NCI-H82 (cell line): ENCODE results near the gene MINK1.
"Not testable (repeated sequence)": the region's sequence is repeated elsewhere in the genome, so short reads cannot be mapped to it uniquely, and the experiment has no call there.

Source experiments
- DNase-seq: peaks from one replicate; lab custom pipeline; 2025; lab: John Stamatoyannopoulos, UW

Gene MINK1

DNA sequence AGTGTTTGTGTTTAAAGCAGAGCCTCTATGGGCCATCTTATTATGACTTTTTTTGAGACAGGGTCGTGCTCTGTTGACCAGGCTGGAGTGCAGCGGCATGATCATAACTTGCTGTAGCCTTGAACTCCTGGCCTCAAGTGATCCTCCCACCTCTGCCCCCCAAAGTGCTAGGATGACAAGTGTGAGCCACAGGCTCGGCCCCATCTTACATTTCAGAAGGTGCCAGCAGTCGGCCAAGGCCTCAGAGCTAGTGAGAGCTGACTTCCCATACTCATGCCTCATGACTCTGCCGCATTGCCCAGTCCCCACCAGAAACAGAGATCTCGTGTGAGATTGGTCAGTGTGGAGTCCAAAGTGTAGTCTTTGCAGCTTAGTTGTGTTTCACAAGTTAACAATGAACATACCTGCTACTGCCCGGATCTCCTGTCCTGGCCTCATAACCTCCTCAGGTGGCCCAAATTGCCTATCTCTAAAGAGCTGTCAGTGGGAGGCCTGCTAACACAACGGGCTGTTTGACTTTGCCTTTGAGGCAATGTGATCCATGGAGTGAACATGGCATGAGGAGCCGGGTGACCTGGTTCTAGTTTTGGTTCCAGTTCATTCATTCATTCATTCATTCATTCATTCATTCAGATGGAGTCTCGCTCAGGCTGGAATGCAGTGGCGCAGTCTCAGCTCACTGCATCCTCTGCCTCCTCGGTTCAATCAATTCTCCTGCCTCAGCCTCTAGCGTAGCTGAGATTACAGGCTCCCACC lies 13.7 kb downstream of the MINK1 start:
- DNase-seq, result no peak

DNA sequence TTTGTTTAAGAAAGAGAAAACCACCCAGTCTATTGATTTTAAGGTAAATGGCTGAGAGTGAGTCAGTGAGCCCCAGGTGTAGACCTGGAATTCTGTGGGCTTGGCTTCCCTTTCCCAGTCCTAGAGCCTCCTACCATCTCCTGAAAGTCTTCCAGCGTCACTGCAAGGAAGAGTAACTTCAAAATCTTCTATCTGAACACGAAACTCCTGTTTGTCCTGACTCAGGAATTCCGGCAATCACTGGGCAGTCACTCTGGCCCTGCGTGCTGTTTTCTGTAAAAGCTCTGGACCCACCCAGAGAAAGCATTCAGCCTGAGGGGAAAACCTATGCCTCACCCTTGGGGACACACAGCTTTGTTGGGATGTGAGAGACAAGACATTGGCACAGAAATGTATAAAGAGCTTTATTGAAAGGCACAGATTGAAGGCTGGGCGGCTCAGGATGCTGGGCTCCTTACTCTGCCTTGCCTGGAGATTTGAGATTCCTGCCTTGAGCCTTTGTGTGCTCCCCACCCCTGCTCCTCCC lies 15.9 kb downstream of the MINK1 start:
- no peak for DNase-seq

- DNase-seq, result no peak
Observed at GRCh38 chr17:4850246-4850645, 17.1 kb downstream of the MINK1 start.

DNA sequence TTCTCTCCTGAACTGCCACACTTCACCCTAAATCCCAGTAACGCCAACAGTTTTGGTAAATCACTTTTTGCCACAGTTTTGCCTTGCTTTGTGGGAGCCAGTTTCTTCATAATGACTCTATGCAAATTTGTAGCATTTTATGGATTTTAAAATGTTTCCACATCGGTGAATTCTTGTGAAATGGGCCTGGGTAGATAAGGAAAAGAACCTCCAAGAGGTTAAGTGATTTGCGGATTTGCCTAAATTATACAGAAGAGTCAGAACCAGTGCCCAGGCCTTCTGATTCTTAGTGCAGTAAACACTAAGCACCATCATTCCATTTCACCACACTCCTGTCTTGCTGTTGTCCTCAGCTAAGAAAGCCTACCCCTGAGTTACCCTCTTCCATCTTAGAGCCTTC lies 17.9 kb downstream of the MINK1 start:
- no peak for DNase-seq

GRCh38 chr17:4852567-4853207 lies 19.5 kb downstream of the MINK1 start:
- peak; percentile 45 for DNase-seq

DNA sequence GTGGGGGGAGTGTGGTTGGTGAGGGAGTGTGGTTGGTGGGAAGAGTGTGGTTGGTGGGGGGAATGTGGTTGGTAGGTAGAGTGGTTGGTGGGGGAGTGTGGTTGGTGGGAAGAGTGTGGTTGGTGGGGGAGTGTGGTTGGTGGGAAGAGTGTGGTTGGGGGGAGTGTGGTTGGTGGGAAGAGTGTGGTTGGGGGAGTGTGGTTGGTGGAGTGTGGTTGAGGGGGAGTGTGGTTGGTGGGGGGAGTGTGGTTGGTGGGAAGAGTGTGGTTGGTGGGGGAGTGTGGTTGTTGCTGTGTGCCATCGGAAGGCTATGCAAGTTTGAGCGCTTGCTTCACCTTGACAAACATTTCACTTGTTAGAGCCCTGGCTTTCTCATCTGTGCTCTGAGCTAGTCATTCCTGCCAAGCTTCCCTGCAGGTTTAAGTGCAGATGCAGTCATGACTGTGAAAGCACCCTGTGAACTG lies 20.1 kb downstream of the MINK1 start:
- no peak for DNase-seq

DNA sequence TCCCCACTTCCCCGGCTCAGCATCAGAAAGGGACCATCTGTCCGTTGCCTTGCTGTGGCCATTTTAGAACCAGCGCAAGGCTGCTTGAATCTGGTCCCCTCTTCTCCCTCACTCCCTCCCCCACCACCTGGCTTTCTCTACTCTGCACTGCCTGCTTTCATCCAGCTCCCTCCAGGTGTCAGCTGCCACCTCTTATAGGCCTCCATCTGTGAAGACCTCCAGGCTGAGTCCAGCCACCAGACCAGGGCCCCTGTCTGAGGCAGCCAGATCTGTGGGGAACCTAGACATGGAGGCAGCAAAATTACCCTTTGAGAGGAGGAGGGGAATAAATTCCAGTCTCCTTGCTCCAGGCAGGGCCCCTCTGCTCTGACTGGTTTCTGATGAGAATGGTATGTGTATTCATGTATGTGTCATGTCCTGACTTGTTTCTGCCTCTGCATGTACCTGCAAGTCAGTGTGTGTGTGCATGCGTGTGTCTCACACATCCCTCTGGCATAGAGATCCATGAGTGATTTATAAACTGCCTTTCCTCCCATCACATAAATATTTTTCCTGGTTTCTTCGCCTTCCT lies 21.1 kb downstream of the MINK1 start:
- DNase-seq, result peak; percentile 71

- no peak for DNase-seq
Observed at GRCh38 chr17:4856271-4856936, 23.3 kb downstream of the MINK1 start.

GRCh38 chr17:4856937-4857314 lies 23.8 kb downstream of the MINK1 start:
- DNase-seq, result no peak

- DNase-seq, result not testable (repeated sequence)
Observed at GRCh38 chr17:4857347-4857746, 24.2 kb downstream of the MINK1 start.

DNA sequence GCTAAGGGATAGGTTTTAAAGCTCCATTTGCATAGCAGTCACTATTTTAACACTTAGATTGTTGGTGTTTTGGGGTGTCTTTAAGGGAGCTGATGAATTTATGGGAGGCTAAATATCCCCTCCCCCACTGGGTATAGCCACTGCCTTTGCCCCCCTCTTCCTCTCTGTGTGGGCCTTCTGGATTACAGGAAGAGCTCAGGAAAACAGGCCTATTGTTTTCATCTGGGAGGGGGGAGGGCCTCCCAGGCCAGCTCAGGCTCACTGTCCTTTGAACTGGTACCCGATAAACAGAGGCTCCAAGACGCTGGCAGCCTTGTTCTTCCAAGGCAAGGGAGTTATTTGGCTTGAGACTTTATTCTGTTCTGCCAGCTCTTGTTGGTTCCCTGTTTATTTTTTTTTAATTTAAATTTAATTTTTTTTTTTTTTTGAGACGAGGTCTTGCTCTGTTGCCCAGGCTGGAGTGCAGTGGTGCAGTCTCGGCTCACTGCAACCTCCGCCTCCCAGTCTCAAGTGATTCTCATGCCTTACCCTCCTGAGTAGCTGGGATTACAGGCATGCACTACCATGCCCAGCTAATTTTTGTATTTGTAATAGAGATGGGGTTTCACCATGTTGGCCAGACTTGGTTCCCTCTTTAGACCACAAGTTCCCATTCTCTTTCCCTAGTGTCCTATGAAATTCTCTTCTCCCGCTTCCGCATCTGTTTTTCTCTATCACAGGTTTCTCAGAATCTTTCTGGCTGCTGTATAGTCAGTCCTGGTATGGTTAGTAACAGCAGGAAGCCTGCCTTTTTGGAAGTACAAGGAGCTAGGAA lies 25.1 kb downstream of the MINK1 start:
- peak; percentile 77 for DNase-seq

DNA sequence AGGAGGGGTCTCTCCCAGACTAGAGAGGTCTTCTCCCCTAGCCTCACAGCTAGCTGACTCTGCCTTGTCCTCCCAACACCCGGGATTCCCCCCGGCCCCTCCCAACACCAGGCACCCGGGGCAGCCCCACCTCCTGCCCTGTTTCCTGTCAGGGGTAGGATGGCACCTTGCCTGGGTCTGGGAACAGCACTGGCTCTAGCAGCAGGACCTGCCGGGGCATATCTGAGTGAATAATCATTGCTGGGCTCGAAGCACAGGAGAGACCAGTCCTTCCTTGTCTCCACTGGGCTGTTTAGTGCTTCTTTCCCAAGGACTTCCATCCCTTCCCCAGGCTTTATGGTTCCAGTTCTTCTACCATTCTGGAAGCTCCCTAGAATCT lies 25.7 kb downstream of the MINK1 start:
- DNase-seq, result no peak

GRCh38 chr17:4859816-4860625 lies 26.9 kb downstream of the MINK1 start:
- DNase-seq, result no peak

DNA sequence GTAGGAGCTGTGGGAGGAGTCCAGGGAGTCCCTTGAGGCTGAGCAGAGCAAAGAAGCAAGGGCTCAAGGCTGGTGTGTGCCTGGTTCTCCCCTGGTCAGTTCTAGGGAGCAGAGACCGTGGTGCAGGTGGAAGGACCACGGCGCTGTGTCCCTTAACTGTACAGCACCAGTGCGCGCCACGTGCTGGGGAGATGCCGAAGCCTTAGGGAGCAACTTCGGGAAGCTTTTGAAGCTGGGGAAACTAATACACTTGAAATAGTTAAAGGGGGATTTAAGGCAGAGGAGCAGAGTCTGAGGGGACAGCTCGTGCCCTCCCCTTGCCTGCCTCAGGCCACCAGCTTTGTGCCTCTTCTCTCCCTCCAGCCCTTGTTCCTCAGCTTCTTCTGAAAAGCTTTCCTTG lies 27.5 kb downstream of the MINK1 start:
- DNase-seq, result no peak

DNA sequence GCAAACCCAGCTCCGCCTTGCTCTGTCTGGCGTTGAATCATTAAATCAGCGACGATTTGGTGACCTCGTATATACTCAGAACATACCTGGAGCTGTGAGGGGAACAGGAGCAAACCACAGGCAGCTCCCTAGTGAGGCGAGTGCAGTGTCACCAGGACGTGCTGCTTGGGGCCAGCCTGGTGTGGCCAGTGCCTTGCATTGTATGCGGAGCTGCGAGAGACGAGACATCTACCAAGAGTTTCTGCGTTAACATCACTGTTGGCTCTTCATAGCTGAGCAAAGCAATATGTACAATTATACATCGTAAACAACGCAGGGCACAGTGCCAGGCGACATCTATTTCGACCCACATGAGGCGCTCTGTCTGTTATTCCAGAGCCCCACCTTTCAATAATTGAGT lies 27.9 kb downstream of the MINK1 start:
- DNase-seq, result no peak

GRCh38 chr17:4862720-4863119 lies 29.6 kb downstream of the MINK1 start:
- no peak for DNase-seq

DNA sequence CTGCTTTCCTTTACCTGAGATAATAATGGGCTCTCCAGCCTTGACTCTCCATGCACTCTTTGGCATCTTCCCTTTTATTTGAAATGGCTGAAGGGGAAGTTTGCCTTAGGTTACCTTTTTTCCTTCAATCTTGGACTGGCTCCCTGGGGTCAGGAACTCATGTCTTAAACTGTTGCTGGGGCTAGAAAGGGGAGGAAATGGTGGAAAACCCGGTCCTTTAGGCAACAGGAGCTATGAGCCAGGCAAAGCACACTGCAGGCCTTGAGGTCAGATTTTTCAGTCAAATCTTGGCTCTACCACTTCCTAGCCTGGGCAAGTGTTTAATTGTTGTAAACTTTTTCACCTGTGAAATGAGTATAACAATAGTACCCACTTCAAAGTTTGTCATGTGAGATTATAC lies 30.2 kb downstream of the MINK1 start:
- no peak for DNase-seq

DNA sequence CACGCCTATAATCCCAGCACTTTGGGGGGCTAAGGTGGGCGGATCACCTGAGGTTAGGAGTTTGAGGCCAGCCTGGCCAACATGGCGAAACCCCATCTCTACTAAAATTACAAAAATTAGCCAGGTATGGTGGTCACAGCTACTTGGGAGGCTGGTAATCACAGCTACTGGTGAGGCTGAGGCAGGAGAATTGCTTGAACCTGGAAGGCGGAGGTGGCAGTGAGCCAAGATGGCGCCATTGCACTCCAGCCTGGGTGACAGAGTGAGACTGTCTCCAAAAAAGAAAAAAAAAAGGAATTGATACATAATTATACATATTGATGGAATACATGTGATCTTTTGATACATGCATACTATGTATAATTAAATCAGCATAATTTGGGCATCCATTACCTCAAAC lies 34.4 kb downstream of the MINK1 start:
- not testable (repeated sequence) for DNase-seq

GRCh38 chr17:4869058-4869998 lies 36.2 kb downstream of the MINK1 start:
- not testable (repeated sequence) for DNase-seq

DNA sequence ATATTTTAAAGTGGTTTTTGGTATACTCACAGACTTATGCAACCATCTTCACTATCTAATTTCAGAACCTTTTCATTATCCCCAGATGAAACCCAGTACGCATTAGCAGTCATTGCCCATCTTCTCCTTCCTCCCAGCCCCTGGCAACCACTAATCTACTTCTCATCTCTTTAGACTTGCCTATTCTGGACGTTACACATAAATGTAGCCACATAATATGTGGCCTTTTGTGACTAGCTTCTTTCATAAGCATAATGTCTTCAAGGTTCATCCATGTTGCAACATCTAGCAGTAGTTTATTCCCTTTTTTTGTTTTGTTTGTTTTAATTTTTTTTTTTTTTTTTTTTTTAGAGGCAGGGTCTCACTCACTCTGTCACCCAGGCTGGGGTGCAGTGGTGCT lies 37.7 kb downstream of the MINK1 start:
- no peak for DNase-seq
